ENCODE results near the gene DCPS.

Gene DCPS

GRCh38 chr11:126328001-126328390, 24.1 kb downstream of the DCPS start:
- no peak for DNase-seq (ENCODE audit: low read depth in 1 of 2, low spot score in 1 of 2)

- DNase-seq (ENCODE audit: low read depth in 1 of 2, low spot score in 1 of 2) = no peak
Observed at GRCh38 chr11:126328444-126328843, 24.6 kb downstream of the DCPS start.

GRCh38 chr11:126328938-126329643, 25.2 kb downstream of the DCPS start:
- no peak for DNase-seq (ENCODE audit: low read depth in 1 of 2, low spot score in 1 of 2)

- no peak for DNase-seq (ENCODE audit: low read depth in 1 of 2, low spot score in 1 of 2)
Observed at GRCh38 chr11:126329644-126330211, 25.9 kb downstream of the DCPS start.

- no peak for DNase-seq (ENCODE audit: low read depth in 1 of 2, low spot score in 1 of 2)
Observed at GRCh38 chr11:126331286-126331685, 27.4 kb downstream of the DCPS start.

- no peak for DNase-seq (ENCODE audit: low read depth in 1 of 2, low spot score in 1 of 2)
Observed at GRCh38 chr11:126332221-126332711, 28.4 kb downstream of the DCPS start.

GRCh38 chr11:126333142-126333541, 29.3 kb downstream of the DCPS start:
- DNase-seq (ENCODE audit: low read depth in 1 of 2, low spot score in 1 of 2) = no peak

GRCh38 chr11:126334659-126335462, 31.0 kb downstream of the DCPS start:
- DNase-seq (ENCODE audit: low read depth in 1 of 2, low spot score in 1 of 2) = no peak

GRCh38 chr11:126335463-126335760, 31.6 kb downstream of the DCPS start:
- DNase-seq (ENCODE audit: low read depth in 1 of 2, low spot score in 1 of 2) = no peak

- DNase-seq (ENCODE audit: low read depth in 1 of 2, low spot score in 1 of 2) = no peak
Observed at GRCh38 chr11:126336138-126336541, 32.3 kb downstream of the DCPS start.

GRCh38 chr11:126336671-126337101, 32.8 kb downstream of the DCPS start:
- DNase-seq (ENCODE audit: low read depth in 1 of 2, low spot score in 1 of 2) = no peak

- DNase-seq (ENCODE audit: low read depth in 1 of 2, low spot score in 1 of 2) = no peak
Observed at GRCh38 chr11:126337126-126337473, 33.2 kb downstream of the DCPS start.

GRCh38 chr11:126337474-126338241, 33.8 kb downstream of the DCPS start:
- DNase-seq (ENCODE audit: low read depth in 1 of 2, low spot score in 1 of 2) = no peak

- DNase-seq (ENCODE audit: low read depth in 1 of 2, low spot score in 1 of 2) = no peak
Observed at GRCh38 chr11:126338346-126339055, 34.6 kb downstream of the DCPS start.

- DNase-seq (ENCODE audit: low read depth in 1 of 2, low spot score in 1 of 2) = no peak
Observed at GRCh38 chr11:126339073-126339862, 35.4 kb downstream of the DCPS start.

- DNase-seq (ENCODE audit: low read depth in 1 of 2, low spot score in 1 of 2) = no peak
Observed at GRCh38 chr11:126339863-126340434, 36.1 kb downstream of the DCPS start.

- no peak for DNase-seq (ENCODE audit: low read depth in 1 of 2, low spot score in 1 of 2)
Observed at GRCh38 chr11:126340960-126341606, 37.2 kb downstream of the DCPS start.

- DNase-seq (ENCODE audit: low read depth in 1 of 2, low spot score in 1 of 2) = no peak
Observed at GRCh38 chr11:126341760-126342161, 37.9 kb downstream of the DCPS start.

GRCh38 chr11:126343051-126343450, 39.2 kb downstream of the DCPS start:
- DNase-seq (ENCODE audit: low read depth in 1 of 2, low spot score in 1 of 2) = no peak

Measured in activated CD4-positive, alpha-beta T cell treated with anti-CD3 and anti-CD28 coated beads, Interleukin-2, amount 50 U/mL, for 24 hours (primary cell).